Measurements from ENCODE around the gene ASB18.
"Not testable (repeated sequence)": the region's sequence is repeated elsewhere in the genome, so short reads cannot be mapped to it uniquely, and the experiment has no call there.

ASB18 gene

GRCh38 chr2:236291476-236291875, 27.3 kb upstream of the ASB18 start:
- Mint-ChIP-seq H3K4me1 (no peaks in the 10 kb centered on the region), H3K27ac (peak overlapping the region in 1 of 2 donors; percentile 8), H3K27me3 (peaks cover 35% of the 10 kb centered on the region), H3K9me3 (no peaks in the 10 kb centered on the region), H3K4me3 (no peak overlapping the region)
- DNase-seq (no peak), ATAC-seq (no peak)

DNA sequence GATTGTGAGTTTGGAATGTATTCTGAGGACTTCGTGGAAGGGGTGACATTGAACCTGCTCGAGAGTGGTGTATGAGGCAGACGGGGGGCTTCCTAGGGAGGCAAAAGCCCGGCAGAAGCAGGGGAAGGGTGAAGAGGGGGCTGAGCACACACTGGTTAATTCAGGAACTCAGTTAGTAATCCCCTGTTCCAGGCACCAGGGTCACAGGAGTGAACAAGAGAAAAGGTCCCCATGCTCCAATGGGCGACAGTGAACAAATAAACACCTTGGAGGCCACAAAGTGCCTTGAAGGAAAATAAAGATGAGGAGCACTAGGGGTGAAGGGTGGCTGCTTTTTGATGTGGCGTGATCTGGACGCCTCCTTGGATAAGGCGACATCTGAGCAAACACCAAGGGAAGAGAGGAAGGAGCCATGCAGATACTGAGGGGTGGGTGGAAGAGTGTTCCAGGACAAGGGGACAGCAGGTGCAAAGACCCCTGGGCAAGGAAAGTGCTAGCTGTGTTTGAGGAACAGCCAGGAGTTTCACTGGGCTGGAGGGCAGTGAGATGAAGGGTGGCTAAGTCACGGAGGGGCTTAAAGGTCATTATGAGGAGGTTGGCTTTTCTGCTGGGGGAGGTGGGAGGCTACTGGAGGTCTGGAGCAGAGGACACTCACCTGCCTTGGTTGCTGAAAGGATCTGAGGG, 26.7 kb upstream of the ASB18 start:
- Mint-ChIP-seq H3K9me3 (no peaks in the 10 kb centered on the region), H3K4me1 (no peaks in the 10 kb centered on the region), H3K4me3 (no peak overlapping the region), H3K27ac (peak overlapping the region in 1 of 2 donors; percentile 1), H3K27me3 (peaks cover 35% of the 10 kb centered on the region)
- no peak for DNase-seq
- no peak for ATAC-seq

GRCh38 chr2:236289766-236290462, 25.7 kb upstream of the ASB18 start:
- Mint-ChIP-seq H3K4me3 (no peak overlapping the region), H3K4me1 (no peaks in the 10 kb centered on the region), H3K9me3 (no peaks in the 10 kb centered on the region), H3K27ac (no peak overlapping the region), H3K27me3 (peaks cover 35% of the 10 kb centered on the region)
- ATAC-seq (no peak), DNase-seq (no peak)

- H3K9me3 Mint-ChIP-seq, H3K4me3 Mint-ChIP-seq, DNase-seq, H3K4me1 Mint-ChIP-seq, H3K27ac Mint-ChIP-seq, ATAC-seq: not testable (repeated sequence)
- peaks cover 35% of the 10 kb centered on the region for H3K27me3 Mint-ChIP-seq
Measured at GRCh38 chr2:236288373-236288772, 24.2 kb upstream of the ASB18 start.

DNA sequence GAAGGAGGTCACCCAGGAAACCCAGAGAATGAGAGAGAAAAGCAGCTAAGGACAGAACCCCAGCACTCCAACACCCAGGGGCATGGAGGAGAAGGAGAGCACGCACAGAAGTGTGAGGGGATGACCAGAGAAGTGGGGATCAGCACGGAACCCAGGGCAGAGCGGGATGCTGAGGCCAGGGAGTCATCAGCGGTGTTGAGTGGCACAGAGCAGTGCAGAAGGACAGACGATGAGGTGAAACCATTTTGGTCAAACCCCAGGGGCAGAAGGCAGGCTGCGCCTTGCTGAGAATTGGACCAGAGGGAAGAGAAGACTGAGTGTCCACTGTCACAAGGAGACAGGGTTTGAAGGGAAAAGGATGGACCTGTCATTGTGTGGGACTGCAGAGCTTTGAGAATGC, 23.4 kb upstream of the ASB18 start:
- no peaks in the 10 kb centered on the region for H3K4me1 Mint-ChIP-seq

DNA sequence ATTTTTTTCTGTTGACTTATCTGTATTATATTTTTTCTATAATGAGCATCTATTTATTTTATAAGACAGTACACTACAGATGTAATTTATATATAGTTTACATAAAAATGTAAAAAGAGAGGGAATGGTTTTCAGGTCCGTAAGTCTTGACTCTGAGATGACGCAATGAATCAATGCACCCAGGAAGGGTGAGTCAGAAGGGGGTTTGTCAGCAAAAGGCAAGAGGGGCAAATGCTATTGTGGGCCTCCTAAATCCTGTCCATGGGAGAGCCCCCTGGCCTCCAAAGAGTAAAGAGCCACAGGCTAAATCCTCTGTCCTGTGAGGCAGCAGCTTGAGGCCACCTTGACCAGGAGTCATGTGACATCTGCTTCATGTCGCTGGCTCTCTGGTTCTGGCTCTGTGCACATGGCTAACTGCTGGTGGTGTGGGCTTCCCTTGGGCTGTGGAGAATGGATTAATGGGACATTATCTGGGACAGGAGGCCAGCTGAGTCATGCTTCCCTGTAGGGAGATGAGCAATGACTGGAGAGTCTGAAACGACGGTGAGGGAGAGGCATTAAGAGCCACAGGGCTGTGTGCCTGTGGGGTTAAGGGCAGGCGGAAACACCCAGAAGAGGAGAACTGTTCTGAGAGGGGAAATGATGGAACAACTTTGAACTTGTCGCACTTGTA, 22.8 kb upstream of the ASB18 start:
- no peak for ATAC-seq
- Mint-ChIP-seq H3K4me1 (no peaks in the 10 kb centered on the region), H3K9me3 (peaks cover 0 to 4% of the 10 kb centered on the region in 2 donors), H3K4me3 (no peak overlapping the region), H3K27ac (no peak overlapping the region), H3K27me3 (peaks cover 41% of the 10 kb centered on the region)
- DNase-seq, result no peak

More for the DNA sequence above, 23.4 kb upstream of the ASB18 start:
- Mint-ChIP-seq H3K4me3 (no peak overlapping the region), H3K27me3 (peaks cover 35% of the 10 kb centered on the region), H3K9me3 (no peaks in the 10 kb centered on the region), H3K27ac (no peak overlapping the region)
- ATAC-seq (no peak), DNase-seq (no peak)

GRCh38 chr2:236284208-236284607, 20.0 kb upstream of the ASB18 start:
- no peak for ATAC-seq
- Mint-ChIP-seq H3K4me1 (no peaks in the 10 kb centered on the region), H3K27ac (no peak overlapping the region), H3K9me3 (peaks cover 7 to 17% of the 10 kb centered on the region in 2 donors), H3K4me3 (no peak overlapping the region), H3K27me3 (peaks cover 46% of the 10 kb centered on the region)
- no peak for DNase-seq

DNA sequence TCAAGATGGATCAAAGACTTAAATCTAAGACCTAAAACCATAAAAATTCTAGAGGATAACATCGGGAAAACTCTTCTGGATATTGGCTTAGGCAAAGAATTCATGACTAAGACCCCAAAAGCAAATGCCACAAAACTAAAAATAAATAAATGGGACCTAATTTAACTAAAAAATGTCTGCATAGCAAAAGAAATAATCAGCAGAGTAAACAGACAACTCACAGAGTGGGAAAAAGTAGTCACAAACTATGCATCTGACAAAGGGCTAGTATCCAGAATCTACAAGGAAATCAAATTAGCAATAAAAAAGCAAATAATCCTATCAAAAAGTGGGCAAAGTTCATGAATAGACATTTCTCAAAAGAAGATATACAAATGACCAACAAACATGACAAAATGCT, 18.2 kb upstream of the ASB18 start:
- H3K27me3 Mint-ChIP-seq, result peaks cover 48% of the 10 kb centered on the region
- H3K4me3 Mint-ChIP-seq, result no peak overlapping the region
- ATAC-seq (no peak), DNase-seq (no peak)
- peaks cover 10 to 17% of the 10 kb centered on the region in 2 donors for H3K9me3 Mint-ChIP-seq
- no peak overlapping the region for H3K27ac Mint-ChIP-seq
- no peaks in the 10 kb centered on the region for H3K4me1 Mint-ChIP-seq

DNA sequence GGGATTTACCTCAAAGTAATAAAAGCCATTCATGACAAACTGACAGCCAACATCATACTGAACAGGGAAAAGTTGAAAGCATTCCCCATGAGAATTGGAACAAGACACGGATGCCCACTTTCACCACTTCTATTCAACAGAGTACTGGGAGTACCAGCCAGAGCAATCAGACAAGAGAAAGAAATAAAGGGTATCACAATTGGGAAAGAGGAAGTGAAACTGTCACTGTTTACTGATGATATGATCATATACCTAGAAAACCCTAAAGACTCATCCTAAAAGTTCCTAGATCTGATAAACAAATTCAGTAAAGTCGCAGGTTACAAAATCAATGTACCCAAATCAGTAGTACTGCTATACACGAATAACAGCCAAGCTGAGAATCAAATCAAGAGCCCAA, 17.2 kb upstream of the ASB18 start:
- no peak overlapping the region for H3K27ac Mint-ChIP-seq
- DNase-seq (no peak), ATAC-seq (no peak)
- H3K4me1 Mint-ChIP-seq, result no peaks in the 10 kb centered on the region
- peaks cover 13 to 17% of the 10 kb centered on the region in 2 donors for H3K9me3 Mint-ChIP-seq
- H3K4me3 Mint-ChIP-seq, result no peak overlapping the region
- peaks cover 50% of the 10 kb centered on the region for H3K27me3 Mint-ChIP-seq

GRCh38 chr2:236273126-236273525, 8.9 kb upstream of the ASB18 start:
- Mint-ChIP-seq H3K9me3 (peaks cover 19 to 22% of the 10 kb centered on the region in 2 donors), H3K27me3 (peaks cover 67% of the 10 kb centered on the region), H3K4me1 (no peaks in the 10 kb centered on the region), H3K27ac (no peak overlapping the region), H3K4me3 (no peak overlapping the region)
- ATAC-seq (no peak), DNase-seq (no peak)

- Mint-ChIP-seq H3K4me1 (no peaks in the 10 kb centered on the region), H3K27me3 (peaks cover 59% of the 10 kb centered on the region), H3K9me3 (peaks cover 14 to 22% of the 10 kb centered on the region in 2 donors), H3K4me3 (no peak overlapping the region), H3K27ac (no peak overlapping the region)
- DNase-seq (no peak), ATAC-seq (no peak)
Measured at GRCh38 chr2:236271851-236272250, 7.6 kb upstream of the ASB18 start.

DNA sequence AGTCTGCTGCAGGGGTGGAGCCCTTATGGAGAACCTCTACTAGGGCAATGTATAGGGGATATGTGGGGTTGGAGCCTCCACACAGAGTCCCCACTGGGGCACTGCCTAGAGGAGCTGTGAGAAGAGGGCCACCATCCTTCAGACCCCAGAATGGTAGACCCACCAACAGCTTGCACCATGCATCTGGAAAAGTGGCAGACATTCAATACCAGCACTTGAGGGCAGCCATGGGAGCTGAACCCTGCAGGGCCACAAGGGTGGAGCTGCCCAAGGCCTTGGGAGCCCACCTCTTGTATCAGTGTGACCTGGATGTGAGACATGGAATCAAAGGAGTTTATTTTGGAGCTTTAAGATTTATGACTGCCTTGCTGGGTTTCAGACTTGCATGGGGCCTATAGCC, 5.7 kb upstream of the ASB18 start:
- not testable (repeated sequence) for ATAC-seq, H3K27ac Mint-ChIP-seq, H3K4me1 Mint-ChIP-seq, H3K4me3 Mint-ChIP-seq, DNase-seq
- Mint-ChIP-seq H3K27me3 (peaks cover 44% of the 10 kb centered on the region), H3K9me3 (peaks cover 14 to 22% of the 10 kb centered on the region in 2 donors)

DNA sequence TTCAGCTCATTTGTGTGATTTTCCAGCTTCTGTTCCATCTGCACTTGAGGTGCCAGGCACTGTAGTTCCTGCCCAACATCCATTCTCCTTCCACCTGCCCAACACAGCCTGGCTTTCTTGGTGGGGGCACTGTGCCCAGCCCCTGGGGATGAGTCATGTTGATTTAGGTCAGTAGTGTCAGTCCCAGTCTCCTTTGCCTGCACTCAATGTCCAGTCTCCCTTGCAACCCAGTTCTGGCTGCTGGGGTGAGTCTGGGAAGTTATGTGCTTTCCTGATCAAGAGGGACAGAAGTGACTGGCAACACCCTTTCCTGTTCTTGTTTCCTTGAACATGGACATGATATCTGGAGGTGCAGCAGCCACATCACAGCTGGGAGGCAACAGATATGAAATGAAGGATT, 1.5 kb upstream of the ASB18 start:
- ATAC-seq (no peak), DNase-seq (no peak)
- H3K9me3 Mint-ChIP-seq, result peaks cover 20 to 31% of the 10 kb centered on the region in 2 donors
- peaks cover 25% of the 10 kb centered on the region for H3K27me3 Mint-ChIP-seq
- no peak overlapping the region for H3K4me3 Mint-ChIP-seq
- no peaks in the 10 kb centered on the region for H3K4me1 Mint-ChIP-seq
- H3K27ac Mint-ChIP-seq, result no peak overlapping the region

GRCh38 chr2:236262238-236262637, 2.0 kb downstream of the ASB18 start:
- Mint-ChIP-seq H3K27ac (no peak overlapping the region), H3K9me3 (peaks cover 16 to 25% of the 10 kb centered on the region in 2 donors), H3K27me3 (peaks cover 42% of the 10 kb centered on the region), H3K4me1 (no peaks in the 10 kb centered on the region), H3K4me3 (no peak overlapping the region)
- DNase-seq, result no peak
- no peak for ATAC-seq

DNA sequence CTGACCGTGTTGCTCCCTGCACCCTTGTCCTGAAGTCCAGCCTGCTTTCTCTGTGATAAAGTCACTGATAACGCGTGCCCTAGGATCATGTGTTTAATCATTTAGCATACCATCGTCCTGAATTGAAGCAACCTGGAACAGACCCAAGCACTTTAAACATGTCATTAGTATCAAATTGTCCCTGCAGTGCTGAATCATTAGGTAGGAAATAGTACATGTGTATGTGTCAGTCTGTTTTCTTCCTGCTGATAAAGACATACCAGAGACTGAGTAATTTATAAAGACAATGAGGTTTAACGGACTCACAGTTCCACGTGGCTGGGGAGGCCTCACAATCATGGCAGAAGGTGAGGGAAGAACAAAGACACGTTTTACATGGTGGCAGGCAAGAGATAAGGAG, 2.8 kb downstream of the ASB18 start:
- DNase-seq, result no peak
- Mint-ChIP-seq H3K27ac (no peak overlapping the region), H3K27me3 (peaks cover 50% of the 10 kb centered on the region), H3K9me3 (peaks cover 16 to 25% of the 10 kb centered on the region in 2 donors), H3K4me1 (no peaks in the 10 kb centered on the region), H3K4me3 (no peak overlapping the region)
- no peak for ATAC-seq

DNA sequence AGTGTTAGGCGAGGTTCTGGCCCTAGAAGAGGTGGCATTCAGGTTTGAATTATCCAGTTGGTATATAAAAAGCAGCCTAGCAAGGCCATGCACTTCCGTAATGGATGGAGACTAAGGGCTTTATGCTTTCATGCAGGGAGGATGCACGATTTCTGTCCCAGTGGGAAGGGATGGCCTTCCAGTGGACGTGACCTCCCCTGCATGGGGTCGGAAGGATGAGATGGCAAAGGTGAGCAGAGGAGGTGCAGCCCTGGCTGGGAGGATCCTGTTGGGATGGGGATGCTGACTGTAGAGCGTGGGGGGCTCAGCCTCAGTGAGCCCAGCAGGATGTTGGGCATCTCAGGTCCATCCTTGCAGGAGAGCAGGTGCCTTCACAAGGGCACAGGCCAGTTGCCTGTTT, 4.8 kb downstream of the ASB18 start:
- no peak for ATAC-seq
- Mint-ChIP-seq H3K9me3 (peaks cover 16 to 25% of the 10 kb centered on the region in 2 donors), H3K4me3 (no peak overlapping the region)

More for the DNA sequence above, 4.8 kb downstream of the ASB18 start:
- Mint-ChIP-seq H3K4me1 (no peaks in the 10 kb centered on the region), H3K27ac (no peak overlapping the region), H3K27me3 (peaks cover 59% of the 10 kb centered on the region)
- DNase-seq, result no peak

Data from stimulated activated naive CD8-positive, alpha-beta T cell treated with anti-CD3 and anti-CD28 coated beads, Interleukin-15, amount 100 ng/mL, for 72 hours (primary cell).